HG02610 (cell line): Measurements from ENCODE around the gene EPHA3.

Experiments
- ATAC-seq: cut with Tn5 transposase; IDR thresholded peaks from one replicate; pipeline ENCODE4 v1.9.1; 2021; ENCODE audit warnings: mild to moderate bottlenecking, moderate library complexity; ENCODE audit not compliant: unreplicated experiment

EPHA3 gene

DNA sequence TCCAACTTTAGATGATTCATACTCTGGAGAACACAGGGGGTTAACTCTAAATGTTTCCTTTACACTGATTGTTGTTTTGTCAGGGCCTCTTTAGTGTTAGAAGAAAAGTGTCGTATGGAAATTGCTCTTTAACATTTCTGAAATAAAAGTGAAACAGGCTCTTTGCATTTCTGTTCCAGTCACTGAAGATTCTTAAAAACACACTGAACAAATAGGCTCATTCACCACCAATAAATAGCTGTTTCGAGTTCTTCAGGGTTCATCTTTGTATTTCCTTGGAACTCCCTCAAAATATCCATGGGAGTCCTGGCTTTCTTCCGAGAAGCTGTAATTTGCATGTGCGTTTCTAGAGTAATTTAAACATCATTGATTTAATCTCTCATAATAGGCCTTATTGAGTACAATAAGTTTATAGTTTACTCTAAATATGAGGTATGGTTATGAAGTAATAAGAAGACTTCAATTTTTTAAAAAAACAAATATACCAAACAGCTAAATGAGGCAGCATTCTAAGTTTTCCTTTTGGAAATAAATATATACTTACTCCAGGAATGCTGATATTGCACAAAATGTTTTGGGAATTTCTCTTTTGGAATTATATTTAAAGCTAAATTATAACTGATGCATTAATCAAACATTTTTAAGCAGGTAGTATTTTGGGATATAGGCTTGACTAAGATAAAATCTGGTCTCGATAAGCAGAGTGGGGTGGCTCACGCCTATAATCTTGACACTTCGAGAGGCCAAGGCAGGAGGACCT is 327.4 kb downstream of the EPHA3 start:
- no peak for ATAC-seq

DNA sequence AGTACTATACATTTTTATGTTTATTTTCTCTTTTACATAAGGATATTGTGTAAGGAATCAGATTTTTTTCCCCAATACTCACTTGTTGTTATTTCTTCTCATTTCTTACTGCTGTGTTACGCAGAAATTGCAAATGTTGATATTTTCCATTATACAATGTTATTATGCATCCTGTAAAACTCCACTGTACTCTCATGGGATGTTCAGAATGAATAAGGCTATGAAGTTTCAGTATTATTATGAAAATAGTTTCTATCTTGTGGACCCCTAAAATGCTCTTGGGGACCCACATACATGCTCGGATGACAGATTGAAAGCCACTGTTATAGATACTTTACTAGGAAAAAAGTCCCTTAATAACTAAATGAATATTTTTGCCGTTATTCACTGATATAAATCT is 329.4 kb downstream of the EPHA3 start:
- no peak for ATAC-seq

DNA sequence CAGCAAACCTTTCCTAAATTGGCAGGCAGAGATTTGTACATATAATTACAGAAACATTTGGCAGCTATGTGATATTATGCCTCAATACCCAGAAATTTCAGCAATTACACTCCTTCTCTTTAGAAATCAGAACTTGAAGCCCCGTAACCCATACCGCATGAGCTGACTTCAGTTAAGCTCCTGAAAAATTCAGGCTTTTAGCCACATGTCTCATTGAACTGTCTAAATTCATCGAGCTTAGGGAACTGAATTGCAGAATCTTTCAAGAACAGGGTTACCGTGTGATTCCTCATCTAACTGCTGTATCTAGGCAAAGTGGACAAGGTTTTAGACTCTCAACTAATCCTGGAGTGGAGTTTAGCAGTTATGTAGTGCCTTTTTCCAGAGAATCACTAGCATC is 333.0 kb downstream of the EPHA3 start:
- ATAC-seq = no peak

DNA sequence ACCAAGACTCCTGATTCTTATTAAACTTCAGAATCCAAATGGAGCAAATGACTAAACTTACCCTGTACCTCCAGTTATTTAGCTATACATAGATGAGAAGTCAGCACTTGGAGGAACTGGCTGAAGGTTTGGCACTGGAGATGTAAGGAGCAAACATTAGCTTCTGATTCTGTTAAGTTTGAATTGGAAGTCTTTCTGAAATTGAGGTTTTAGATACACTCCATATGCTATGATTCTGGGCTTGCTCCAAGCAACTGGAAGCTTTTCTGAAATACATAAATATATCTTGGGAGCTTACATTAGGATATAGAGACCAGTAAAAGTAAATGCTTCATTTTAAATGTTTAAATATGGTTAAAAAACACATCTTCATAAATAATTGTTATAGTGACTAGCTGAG is 333.7 kb downstream of the EPHA3 start:
- ATAC-seq = no peak

DNA sequence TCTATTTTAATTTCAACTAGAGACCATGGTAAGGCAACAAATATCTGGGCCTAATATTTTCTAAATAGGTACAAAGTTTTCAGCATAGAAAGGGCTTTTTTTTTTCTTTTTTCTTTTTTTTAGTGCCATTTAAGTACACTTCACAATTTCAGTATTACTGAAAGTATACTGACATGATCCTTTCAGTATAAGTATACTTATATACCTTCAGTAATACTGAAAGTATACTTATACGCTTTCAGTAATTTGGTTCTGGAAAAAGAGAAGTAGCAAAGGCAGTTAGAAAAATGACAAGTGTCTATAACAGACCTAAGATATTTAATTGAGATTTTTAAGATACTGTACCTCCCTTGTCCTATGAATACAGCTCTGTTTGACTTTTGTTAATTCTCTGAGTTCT is 339.2 kb downstream of the EPHA3 start:
- ATAC-seq = peak; percentile 41

DNA sequence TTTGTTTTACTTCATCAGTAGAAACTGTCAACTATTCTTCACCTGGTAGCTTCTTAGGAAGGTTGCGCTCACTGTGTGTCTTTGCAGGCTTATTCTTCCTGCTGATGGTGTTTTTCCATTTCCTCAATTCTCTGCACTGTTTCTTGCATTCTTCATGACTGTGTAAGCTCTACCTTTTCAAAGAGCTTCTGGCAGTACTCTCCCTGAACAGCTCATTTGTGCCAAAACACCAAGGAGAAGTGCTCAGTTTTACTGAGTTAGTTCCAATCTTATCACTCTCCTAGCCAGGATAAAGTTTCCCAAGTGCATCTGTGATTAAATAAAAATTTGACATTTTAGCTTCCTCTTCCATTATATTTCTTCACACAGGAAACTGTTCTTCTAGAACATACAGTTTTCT is 339.8 kb downstream of the EPHA3 start:
- no peak for ATAC-seq

DNA sequence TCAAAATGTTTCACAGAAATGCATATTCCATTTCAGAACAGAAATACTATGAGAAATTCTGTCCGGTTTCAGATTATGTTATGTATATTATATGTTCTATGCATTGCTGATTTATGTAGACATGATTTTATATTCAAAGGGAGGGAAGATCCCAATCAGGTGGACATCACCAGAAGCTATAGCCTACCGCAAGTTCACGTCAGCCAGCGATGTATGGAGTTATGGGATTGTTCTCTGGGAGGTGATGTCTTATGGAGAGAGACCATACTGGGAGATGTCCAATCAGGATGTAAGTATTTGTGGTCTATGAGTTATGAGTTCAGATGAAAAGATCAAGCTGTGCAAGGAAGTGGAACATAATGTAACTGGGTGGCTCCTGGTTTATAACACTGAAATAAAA is 341.7 kb downstream of the EPHA3 start:
- no peak for ATAC-seq

DNA sequence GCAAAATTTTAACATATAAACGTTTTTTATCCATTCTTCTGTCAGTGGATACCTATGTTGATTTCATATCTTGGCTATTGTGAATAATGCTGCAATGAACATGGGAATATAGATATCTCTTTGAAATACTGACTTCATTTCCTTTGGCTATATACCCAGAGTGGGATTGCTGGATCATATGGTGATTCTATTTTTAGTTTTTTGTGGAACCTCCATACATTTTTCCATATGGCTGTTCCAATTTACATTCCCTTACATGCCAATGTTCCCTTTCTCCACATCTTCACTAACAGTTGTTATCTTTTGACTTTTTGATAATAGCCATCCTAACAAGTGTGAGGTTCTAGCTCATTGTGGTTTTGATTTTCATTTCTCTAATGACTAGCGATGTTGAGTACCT is 344.6 kb downstream of the EPHA3 start:
- no peak for ATAC-seq

DNA sequence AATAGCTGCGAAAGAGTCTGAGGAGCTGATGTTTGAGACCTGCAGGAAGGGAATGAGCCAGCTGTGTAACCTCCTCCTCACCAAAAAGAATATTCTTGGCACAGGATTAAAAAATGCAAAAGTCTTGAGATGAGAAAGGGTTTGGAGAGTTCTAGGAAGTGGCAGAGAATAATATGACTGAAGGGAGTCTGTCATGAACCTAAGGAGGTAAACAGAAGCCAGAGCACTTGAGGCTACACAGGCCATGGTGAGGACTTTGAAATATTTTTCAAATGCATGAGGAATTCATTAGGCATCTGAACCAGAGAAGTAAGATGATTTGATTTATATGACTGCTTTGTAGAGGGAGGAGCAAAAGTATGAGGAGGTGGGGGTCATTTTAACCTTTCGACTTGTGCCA is 347.8 kb downstream of the EPHA3 start:
- no peak for ATAC-seq

DNA sequence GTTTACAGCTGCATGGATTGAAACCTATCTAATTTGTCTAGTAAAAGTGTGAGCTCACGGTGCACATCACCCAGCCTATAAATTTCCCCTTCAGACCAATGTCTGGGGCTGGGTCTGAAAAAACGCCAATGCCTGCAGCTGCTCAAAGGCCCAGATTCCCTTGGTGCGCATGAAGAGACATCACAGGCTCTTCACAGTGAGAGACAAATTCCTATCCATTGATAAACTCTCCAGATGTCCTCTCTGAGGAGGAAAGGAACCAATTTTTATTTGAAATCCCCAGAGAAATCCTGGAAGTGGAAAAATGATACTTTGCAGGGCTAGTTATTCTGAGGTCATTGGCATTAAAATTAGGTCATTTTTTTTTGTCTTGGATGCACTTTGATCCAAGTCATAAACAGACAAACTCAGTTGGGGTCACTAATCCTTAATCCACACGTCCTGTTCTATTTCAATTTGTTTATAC is 360.5 kb downstream of the EPHA3 start:
- no peak for ATAC-seq

DNA sequence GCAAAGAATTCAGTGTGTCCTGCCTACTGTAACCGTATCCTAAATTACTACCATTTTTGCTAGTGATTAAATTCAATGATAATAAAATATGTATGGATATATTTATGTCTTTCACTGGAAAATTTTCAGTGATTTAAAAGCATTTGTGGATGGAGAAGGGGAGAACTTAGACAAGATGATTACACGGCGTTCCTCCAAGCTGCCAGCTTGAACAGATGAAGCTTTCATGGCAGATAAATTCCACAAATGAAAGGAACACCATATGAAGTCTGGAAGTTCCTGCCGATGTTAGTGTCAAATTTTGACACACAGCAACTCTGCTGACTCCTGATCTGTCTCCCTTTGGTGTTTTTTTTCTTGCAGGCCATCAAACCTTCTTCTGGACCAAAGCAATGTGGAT is 364.7 kb downstream of the EPHA3 start:
- ATAC-seq = no peak

DNA sequence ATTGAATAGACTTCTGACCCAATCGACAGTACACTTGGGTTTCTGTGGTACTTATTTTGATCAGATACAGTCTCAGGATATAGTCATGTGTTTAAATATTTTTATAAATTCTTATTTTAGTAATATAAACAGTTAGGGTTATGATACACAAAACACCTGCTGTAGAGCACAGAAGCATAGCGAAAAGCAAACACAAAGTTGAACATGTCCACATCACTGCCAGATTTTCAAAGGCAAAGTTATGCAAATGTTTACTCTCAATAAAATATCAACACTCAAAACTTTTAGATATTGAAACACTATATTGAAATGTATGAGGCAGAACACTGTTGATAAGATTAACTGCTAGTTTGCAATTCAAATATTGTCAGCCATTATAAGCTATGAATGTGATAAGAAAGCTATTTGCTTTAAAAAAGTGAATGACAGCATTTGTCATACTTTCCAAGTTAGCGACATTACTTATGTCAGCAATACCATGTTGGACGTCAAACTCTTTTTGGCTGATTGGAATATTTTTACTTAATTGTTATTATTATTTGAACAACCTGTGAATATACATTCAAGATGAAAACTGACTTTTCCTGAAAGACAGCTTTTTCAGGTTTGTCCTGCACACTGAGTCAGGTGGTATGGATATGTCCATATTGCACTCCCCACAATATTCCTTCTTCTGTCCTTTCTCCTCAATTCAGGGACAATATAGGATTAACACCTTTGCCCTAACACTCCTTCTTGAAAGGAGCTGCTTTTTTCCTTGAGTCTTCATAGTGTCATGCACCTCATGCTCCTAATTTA is 367.1 kb downstream of the EPHA3 start:
- ATAC-seq = no peak

DNA sequence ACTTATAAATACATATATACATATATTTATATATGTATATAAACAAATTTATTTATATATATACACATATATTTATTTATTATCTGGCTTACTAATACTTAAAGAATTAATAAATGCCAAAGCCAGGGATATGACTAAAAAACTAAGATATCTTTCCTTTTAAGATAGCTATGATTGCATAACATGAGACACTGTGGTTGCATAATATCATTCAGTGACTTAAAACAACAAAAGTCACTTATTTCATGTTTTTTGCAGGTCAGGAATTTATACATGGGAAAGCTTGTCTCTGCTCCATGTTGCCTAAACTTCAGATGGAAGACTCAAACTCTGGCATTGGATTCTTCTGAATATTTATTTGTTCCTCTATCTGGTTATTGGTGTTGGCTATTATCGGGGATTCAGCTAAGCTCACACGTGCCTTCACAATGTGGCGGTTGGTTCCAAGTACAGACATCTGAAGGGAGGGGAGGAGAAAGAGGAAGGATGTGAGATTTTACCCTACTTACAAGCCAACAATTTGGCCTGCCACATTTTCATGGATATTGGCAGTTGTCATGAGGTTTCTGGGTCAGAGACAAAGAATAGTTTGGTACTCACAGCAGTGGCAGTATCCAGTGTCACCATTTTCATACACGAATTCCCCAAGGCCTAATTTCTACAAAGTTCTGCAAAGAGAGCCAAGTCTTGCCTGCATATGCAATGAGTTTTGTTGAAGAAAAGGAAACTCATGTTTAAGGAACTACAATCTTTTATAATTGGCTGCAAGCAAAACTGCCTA is 381.6 kb downstream of the EPHA3 start:
- no peak for ATAC-seq

DNA sequence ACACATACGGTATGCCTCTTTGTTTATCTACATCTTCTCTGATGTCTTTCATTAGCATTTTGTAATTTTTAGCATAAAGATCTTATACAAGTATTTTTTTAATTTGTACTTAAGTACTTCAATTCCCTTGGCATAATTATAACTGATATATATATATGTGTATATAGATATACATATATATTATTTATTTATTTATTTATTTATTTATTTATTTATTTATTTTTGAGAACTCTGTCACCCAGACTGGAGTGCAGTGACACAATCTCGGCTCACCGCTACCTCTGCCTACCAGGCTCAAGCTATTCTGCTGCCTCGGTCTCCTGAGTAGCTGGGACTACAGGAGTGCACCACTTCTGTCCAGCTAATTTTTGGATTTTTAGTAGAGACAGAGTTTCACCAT is 382.7 kb downstream of the EPHA3 start:
- ATAC-seq = no peak

DNA sequence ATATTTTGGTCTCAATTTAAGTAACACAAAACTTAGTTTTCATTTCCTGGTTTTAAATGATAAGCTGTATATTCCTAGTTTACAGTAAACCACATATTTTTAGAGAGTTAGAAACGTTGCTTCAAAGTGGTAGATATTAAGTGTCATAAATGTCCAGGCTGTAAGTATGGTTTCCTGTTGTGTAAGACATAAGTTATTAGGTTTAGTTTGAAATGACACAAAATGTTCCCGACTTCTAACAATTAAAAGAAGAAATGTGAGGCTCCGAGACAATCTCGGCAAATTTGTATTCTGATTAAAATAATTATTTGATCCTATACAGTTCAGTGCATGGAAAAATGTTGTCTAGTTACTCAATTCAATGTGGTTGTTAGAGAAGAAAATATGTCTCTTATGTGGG is 387.3 kb downstream of the EPHA3 start:
- ATAC-seq = no peak

DNA sequence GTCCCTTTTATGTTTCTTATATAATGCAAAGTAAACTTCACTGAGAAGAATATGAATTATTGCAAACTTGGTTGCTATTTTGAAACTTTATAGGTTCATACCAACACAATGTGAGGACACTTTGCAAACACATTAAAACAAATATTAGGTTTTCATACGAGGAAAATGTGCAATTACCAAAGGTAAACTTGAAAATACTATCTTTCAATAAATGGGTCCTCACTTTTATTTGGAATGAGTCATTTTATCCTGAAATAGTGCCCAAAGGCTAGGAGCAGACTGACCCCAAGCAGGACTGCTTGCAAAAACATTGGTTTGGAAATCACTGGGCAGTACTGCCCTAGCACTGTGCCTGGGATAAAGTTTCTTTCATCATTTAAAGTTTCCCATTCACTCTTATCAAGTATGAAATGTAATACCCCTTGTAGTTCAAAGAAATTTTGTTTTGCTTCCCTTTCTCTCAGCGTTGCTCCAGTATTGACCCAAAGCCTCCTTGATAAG is 396.5 kb downstream of the EPHA3 start:
- ATAC-seq = no peak

DNA sequence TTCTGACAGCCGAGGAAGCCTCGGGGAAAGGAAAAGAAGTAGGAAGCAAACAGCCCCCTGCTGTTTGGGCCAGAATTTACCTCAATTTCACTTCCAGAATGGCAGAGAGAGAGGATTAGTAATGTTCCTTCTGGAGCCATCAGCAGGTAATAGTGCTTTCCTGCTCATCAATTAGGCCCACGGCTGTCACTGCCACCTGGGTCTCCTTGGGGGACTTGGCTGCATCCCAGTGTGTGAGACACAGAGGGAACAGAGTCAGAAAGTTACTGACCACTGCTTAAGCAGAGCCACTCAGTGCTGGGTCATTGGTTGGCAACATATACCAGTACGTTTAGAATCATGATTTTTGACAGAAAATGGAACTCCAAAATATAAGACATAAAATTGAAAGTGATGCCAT is 397.0 kb downstream of the EPHA3 start:
- no peak for ATAC-seq

DNA sequence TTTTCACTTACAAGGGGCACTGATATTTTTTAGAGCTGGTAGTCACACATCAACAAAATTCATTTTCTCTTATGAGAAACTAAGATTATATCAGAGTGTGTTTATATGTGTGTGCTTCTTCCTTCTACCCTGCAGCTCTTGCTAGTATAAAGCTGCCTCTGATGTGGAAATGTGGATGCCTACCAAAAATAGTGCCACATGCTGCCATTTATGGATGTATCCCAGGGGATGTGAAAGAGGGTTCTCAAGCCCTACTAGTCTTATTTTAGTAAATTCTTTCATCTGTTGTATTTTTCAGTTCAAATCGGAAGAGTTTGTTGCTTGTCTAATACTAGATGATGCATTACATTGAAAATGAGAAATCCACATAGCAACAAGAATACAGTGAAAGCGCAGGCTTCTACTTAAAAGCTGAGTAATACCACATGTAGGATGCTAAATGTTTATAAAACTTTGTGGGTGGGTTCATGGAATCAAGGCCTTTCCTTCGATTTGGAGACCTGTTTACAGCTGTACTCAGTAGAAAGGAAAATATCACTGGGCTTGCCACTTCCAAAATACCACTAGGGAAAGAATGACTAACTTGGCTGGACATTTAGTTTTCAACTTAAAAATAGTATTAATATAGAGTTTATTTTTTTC is 399.2 kb downstream of the EPHA3 start:
- no peak for ATAC-seq

DNA sequence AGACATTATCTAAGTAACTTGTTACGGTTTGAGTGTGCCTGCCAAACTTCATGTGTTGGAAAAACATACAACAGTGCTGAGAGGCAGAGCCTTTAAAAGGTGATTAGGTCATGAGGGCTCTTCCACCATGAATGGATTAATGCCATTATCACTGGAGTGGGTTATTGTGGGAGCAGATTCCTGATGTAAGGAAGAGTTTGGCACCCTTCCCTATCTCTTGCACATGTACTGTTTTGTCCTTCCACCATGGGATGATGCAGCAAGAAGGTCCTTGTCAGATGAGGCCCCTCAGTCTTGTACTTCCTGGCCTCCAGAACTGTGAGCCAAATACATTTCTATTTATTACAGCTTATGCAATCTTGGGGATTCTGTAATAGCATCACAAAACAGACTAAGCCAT is 413.9 kb downstream of the EPHA3 start:
- no peak for ATAC-seq

DNA sequence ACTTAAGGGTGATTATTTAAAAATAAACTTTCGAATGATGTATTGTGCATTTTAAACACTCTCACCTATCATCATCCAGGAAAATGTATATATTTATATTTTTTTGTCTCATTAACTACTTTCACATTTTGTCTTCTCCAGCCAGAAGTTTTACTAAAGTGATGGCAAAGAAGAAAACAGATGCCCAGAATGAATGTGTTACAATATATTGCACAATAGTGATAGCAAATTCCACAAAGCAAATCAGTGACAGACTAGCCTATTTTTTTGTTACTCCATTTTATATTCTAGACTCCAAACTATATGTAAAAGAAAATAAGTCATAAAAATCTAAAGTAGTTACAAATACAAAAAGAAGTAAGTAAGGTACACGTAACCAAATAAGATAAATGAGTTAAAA is 414.7 kb downstream of the EPHA3 start:
- no peak for ATAC-seq

DNA sequence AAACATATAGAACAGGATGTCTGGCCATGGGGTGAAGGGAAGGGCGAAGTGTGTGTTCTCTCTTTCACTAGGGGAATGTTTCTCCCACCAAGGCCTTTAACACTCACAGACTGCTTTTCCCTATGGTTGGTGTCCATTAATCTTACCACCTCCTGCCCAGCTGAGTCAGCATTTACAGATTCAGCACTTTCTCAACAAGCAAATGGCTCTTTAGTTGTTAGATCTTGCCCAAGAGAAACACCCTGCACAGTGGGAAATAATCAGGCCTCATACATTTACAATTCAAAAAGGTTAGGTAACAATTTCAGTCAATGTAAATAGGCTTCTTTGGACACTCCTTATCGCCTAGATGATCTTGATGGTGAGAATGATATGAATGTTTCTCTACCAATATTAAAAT is 418.2 kb downstream of the EPHA3 start:
- ATAC-seq = no peak
